ENCODE results near the gene PJVK. TPM values are rescaled to one million over a fixed set of nuclear protein-coding genes. Genes with fewer than 3 reads are reported as not detected.

Gene PJVK
- total and polyA plus RNA-seq, 2 of the 13 experiments (the other 11 are each of a cell fraction or from before 2014, with no cell fraction given) = 1.2 to 2.6 TPM

DNA sequence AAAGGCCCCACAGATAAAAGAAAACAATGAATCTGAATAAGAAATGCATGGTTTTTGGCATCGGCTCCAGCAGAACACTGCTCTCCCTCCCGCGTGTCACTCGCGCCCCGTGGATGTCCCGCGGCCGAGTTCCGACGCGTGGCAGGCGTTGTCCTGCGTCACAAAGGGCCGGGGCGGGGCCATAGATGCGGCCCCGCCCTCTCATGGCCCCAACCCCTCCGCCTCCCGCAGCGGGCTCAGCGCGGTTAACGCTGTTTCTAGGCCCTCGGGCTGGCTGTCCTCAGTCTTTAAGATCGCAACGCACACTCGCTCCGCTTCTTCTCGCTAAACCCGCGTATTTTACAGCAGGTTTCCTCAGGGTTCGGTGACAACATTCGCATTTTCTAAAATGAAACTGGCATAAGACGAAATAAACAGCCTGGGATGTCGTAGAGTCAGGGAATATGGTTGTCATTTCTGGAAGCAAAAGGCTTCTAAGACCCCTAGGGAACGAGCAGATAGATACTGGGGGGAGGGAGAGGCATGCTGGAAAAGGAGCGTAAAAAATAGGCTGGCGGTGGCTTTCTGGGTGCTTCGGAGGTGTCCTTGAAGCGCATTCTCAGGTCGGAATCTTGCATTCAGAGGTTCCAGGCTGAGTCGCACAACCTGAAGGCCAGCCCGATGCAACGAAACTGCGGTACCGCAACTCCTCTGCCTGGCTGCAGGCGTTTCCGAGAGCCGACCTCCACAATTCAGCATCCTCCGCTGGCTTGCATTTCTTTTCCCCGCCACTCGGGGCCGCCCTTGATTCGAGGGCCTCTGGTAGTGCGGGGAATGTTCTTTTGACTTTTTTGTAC is 27.5 kb downstream of the PJVK start, which contains the start of gene FKBP7 (continued):
- TF ChIP-seq JUND (CRISPR knock-in tag; IDR thresholded peaks at IDR 0.05) = no peak
- TF ChIP-seq SOX5 (CRISPR knock-in tag; IDR thresholded peaks at IDR 0.05; ENCODE audit: borderline replicate concordance) = peak; percentile 68; the same call in 1 of the 2 replicates
- TF ChIP-seq, protein P1, sequence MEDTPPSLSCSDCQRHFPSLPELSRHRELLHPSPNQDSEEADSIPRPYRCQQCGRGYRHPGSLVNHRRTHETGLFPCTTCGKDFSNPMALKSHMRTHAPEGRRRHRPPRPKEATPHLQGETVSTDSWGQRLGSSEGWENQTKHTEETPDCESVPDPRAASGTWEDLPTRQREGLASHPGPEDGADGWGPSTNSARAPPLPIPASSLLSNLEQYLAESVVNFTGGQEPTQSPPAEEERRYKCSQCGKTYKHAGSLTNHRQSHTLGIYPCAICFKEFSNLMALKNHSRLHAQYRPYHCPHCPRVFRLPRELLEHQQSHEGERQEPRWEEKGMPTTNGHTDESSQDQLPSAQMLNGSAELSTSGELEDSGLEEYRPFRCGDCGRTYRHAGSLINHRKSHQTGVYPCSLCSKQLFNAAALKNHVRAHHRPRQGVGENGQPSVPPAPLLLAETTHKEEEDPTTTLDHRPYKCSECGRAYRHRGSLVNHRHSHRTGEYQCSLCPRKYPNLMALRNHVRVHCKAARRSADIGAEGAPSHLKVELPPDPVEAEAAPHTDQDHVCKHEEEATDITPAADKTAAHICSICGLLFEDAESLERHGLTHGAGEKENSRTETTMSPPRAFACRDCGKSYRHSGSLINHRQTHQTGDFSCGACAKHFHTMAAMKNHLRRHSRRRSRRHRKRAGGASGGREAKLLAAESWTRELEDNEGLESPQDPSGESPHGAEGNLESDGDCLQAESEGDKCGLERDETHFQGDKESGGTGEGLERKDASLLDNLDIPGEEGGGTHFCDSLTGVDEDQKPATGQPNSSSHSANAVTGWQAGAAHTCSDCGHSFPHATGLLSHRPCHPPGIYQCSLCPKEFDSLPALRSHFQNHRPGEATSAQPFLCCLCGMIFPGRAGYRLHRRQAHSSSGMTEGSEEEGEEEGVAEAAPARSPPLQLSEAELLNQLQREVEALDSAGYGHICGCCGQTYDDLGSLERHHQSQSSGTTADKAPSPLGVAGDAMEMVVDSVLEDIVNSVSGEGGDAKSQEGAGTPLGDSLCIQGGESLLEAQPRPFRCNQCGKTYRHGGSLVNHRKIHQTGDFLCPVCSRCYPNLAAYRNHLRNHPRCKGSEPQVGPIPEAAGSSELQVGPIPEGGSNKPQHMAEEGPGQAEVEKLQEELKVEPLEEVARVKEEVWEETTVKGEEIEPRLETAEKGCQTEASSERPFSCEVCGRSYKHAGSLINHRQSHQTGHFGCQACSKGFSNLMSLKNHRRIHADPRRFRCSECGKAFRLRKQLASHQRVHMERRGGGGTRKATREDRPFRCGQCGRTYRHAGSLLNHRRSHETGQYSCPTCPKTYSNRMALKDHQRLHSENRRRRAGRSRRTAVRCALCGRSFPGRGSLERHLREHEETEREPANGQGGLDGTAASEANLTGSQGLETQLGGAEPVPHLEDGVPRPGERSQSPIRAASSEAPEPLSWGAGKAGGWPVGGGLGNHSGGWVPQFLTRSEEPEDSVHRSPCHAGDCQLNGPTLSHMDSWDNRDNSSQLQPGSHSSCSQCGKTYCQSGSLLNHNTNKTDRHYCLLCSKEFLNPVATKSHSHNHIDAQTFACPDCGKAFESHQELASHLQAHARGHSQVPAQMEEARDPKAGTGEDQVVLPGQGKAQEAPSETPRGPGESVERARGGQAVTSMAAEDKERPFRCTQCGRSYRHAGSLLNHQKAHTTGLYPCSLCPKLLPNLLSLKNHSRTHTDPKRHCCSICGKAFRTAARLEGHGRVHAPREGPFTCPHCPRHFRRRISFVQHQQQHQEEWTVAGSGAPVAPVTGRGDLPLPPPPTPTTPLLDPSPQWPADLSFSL (CRISPR knock-in tag; IDR thresholded peaks at IDR 0.05) = peak; percentile 78
- TF ChIP-seq NAIF1 (CRISPR knock-in tag; IDR thresholded peaks at IDR 0.05; ENCODE audit: borderline replicate concordance) = peak; percentile 60; the same call in 1 of the 2 replicates
- peak; percentile 81; the same call in 1 of the 2 replicates for TF ChIP-seq ZNF34 (CRISPR knock-in tag; IDR thresholded peaks at IDR 0.05; ENCODE audit: borderline replicate concordance)
- TF ChIP-seq ZNF20 (CRISPR knock-in tag; IDR thresholded peaks at IDR 0.05) = no peak
- TF ChIP-seq, protein P2, sequence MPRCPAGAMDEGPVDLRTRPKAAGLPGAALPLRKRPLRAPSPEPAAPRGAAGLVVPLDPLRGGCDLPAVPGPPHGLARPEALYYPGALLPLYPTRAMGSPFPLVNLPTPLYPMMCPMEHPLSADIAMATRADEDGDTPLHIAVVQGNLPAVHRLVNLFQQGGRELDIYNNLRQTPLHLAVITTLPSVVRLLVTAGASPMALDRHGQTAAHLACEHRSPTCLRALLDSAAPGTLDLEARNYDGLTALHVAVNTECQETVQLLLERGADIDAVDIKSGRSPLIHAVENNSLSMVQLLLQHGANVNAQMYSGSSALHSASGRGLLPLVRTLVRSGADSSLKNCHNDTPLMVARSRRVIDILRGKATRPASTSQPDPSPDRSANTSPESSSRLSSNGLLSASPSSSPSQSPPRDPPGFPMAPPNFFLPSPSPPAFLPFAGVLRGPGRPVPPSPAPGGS (CRISPR knock-in tag; IDR thresholded peaks at IDR 0.05) = peak; percentile 88
- no peak for TF ChIP-seq NFYB (CRISPR knock-in tag; IDR thresholded peaks at IDR 0.05)
- TF ChIP-seq ZBTB21 (CRISPR knock-in tag; IDR thresholded peaks at IDR 0.05) = peak; percentile 80
- TF ChIP-seq AKAP8 (CRISPR knock-in tag; IDR thresholded peaks at IDR 0.05) = 0 out of 2 replicates have a peak, but pooled peaks have one; percentile 44
- TF ChIP-seq CEBPB (IDR thresholded peaks at IDR 0.05; ENCODE audit: borderline replicate concordance, low read depth, low read length) = no peak
- TF ChIP-seq MIER3 (CRISPR knock-in tag; IDR thresholded peaks at IDR 0.05; ENCODE audit: borderline replicate concordance) = peak; percentile 20; the same call in 1 of the 2 replicates
- no peak; the same call in 1 of the 2 replicates for TF ChIP-seq ZNF33A (CRISPR knock-in tag; IDR thresholded peaks at IDR 0.05; ENCODE audit: borderline replicate concordance)
- TF ChIP-seq ZNF746 (CRISPR knock-in tag; IDR thresholded peaks at IDR 0.05) = peak; percentile 17; the same call in 1 of the 2 replicates
- no peak for TF ChIP-seq TCF7 (IDR thresholded peaks at IDR 0.05; ENCODE audit: low read depth)
- TF ChIP-seq ZNF337 (CRISPR knock-in tag; IDR thresholded peaks at IDR 0.05; ENCODE audit: borderline replicate concordance, low read depth) = peak; percentile 80; the same call in 1 of the 2 replicates
- no peak for TF ChIP-seq WIZ (CRISPR knock-in tag; IDR thresholded peaks at IDR 0.05)
- peak; percentile 60; the same call in 1 of the 2 replicates for TF ChIP-seq NKX3-1 (CRISPR knock-in tag; IDR thresholded peaks at IDR 0.05)
- TF ChIP-seq POLR2AphosphoS2 (IDR thresholded peaks at IDR 0.05; ENCODE audit: low read depth, low read length) = no peak
- TF ChIP-seq, protein P3, sequence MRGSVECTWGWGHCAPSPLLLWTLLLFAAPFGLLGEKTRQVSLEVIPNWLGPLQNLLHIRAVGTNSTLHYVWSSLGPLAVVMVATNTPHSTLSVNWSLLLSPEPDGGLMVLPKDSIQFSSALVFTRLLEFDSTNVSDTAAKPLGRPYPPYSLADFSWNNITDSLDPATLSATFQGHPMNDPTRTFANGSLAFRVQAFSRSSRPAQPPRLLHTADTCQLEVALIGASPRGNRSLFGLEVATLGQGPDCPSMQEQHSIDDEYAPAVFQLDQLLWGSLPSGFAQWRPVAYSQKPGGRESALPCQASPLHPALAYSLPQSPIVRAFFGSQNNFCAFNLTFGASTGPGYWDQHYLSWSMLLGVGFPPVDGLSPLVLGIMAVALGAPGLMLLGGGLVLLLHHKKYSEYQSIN (CRISPR knock-in tag; IDR thresholded peaks at IDR 0.05; ENCODE audit: borderline replicate concordance) = no peak
